Subcutaneous abdominal adipose tissue (tissue), 5 donors: ENCODE measurements around the gene BCAS3.

Source experiments
- H3K27ac ChIP-seq: one replicate; pipeline ENCODE4 v1.7.0; 2013; ENCODE audit warnings: low read depth, mild to moderate bottlenecking, inconsistent platforms, low read length, moderate library complexity
- H3K27me3 ChIP-seq, 5 donors: one replicate each; pipeline ENCODE4 v1.7.0; 2013; ENCODE audit warnings: low read length in 5 of 5, inconsistent platforms in 1 of 5; ENCODE audit not compliant: control insufficient read depth in 5 of 5, insufficient read depth in 4 of 5
- H3K36me3 ChIP-seq, 5 donors: one replicate each; pipeline ENCODE4 v1.7.0; 2013; ENCODE audit warnings: low read length in 5 of 5; ENCODE audit not compliant: control insufficient read depth in 5 of 5, insufficient read depth in 5 of 5
- H3K4me1 ChIP-seq, 5 donors: one replicate each; pipeline ENCODE4 v1.7.0; 2013; ENCODE audit warnings: low read length in 5 of 5, mild to moderate bottlenecking in 3 of 5, moderate library complexity in 1 of 5; ENCODE audit not compliant: control insufficient read depth in 5 of 5, insufficient read depth in 5 of 5
- H3K4me3 ChIP-seq, 5 donors: one replicate each; pipeline ENCODE4 v1.7.0; 2013; ENCODE audit warnings: low read length in 5 of 5, low read depth in 1 of 5
- H3K9ac ChIP-seq, 5 donors: one replicate each; pipeline ENCODE4 v1.7.0; 2013; ENCODE audit warnings: low read length in 5 of 5, mild to moderate bottlenecking in 4 of 5, moderate library complexity in 3 of 5
- H3K9me3 ChIP-seq, 5 donors: one replicate each; pipeline ENCODE4 v1.7.0; 2013; ENCODE audit warnings: low read length in 5 of 5; ENCODE audit not compliant: control insufficient read depth in 5 of 5
- donor health status: healthy.
- donor health status: healthy.
- donor health status: healthy.
- donor health status: healthy.
- donor health status: healthy.

Gene BCAS3

DNA sequence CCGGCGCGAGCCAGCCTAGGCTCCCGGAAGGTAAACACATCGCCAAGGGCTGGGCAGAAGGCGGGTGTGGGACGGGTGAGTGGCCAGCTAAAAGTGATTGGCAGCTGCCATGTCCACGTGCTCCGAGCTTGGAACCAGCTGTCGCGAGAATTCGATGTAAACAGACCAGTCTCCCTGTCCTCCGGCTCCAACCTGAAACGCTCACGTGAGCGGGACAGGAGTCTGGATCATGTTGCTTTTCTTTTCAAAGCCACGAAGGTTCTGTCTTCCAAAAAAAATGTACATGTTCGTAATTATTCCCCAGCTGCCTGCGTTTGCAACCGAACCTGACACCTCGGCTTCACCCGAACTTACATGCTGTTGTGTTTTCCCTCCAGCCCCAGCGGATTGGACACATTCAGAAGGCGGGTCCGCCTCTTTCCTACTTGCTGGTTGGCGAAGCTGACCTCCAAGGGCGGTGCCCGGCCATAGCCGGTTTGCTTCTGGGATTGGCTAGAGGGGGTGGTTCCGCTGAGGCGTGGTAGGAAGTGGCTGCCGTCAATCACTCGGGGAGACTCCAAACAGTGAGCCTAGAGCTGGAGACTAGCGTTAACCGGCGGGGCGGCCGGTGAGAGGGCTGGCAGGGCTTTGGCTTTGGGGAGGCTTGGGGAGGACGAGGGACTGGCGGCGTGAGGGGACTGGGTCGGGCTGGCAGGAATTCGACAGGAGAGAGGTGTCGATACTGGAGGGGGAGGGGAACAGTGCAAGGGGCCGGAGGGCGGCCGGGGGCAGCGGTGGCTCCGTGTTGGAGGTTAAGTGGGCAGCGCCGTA is at the start of gene BCAS3:
TSS of gene BCAS3 (plus strand) at position 544 of the 810 bp plus-strand sequence.
- Histone ChIP-seq H3K27me3 (no peaks in the 10 kb centered on the region), H3K9me3 (peaks cover 0 to 4% (median 0%) of the 10 kb centered on the region in 5 donors), H3K9ac (peak within 1 kb of the TSS; percentile 48 to 95 (median 91)), H3K27ac (peak within 1 kb of the TSS; percentile 86), H3K4me3 (peak within 1 kb of the TSS; percentile 87 to 99 (median 97)), H3K36me3 (peaks cover 0 to 6% (median 0%) of the 10 kb centered on the region in 5 donors), H3K4me1 (peaks cover 2 to 19% (median 15%) of the 10 kb centered on the region in 5 donors)

DNA sequence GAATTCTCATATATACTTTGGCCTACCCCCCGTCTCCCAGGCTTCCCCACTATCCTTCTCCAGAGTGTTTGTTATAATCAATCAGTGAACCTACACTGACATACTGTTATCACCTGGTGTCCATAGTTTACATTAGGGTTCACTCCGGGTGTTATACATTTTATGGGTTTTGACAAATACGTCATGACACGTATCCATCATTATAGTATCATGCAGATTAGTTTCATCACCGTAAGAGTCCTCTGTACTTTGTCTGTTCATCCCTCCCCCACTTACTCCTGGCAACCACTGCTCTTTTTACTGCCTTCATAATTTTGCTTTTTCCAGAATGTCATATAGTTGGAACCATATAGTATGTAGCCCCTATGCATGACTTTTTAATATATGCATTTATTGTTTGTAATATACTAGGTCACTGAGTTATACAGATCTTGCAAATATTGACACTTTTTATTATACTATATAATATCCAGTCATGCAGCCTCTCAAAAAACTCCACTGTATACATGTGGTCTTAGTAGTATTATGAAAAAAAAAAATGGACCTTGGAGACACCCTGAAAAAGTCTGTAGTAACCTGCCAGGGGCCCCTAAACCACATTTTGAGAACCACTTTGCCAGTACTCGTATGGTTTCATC is 49.3 kb upstream of the BCAS3 start:
- Histone ChIP-seq H3K9ac (no peak overlapping the region), H3K4me3 (no peak overlapping the region), H3K36me3 (peaks cover 4 to 10% (median 6%) of the 10 kb centered on the region in 5 donors), H3K9me3 (no peaks in the 10 kb centered on the region), H3K27ac (no peak overlapping the region), H3K4me1 (peaks cover 0 to 7% (median 3%) of the 10 kb centered on the region in 5 donors), H3K27me3 (no peaks in the 10 kb centered on the region)

DNA sequence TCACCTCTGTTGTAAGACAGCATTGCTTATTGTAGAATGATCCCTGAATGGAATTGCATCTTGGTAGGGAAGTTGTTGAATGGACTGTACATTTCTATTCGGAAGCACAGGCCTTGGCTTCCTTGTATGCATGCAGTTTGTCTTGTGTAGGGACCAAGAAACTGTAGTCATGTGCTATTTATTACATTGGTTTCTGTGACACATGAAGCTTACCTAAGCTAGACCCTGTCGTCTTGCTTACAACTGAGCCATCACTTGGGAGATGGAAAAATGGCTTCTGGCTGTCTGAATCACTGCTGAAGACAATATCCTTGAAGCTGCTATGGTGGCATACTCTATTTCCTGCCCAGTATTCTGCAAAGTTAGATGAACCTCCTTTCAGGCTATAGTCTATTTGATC is 48.5 kb upstream of the BCAS3 start:
- H3K36me3 ChIP-seq: peaks cover 0 to 15% (median 9%) of the 10 kb centered on the region in 5 donors
- no peaks in the 10 kb centered on the region for H3K9me3 ChIP-seq
- H3K27me3 ChIP-seq: no peaks in the 10 kb centered on the region
- peaks cover 0 to 7% (median 3%) of the 10 kb centered on the region in 5 donors for H3K4me1 ChIP-seq
- H3K27ac ChIP-seq: no peak overlapping the region
- H3K4me3 ChIP-seq: no peak overlapping the region
- H3K9ac ChIP-seq: no peak overlapping the region

DNA sequence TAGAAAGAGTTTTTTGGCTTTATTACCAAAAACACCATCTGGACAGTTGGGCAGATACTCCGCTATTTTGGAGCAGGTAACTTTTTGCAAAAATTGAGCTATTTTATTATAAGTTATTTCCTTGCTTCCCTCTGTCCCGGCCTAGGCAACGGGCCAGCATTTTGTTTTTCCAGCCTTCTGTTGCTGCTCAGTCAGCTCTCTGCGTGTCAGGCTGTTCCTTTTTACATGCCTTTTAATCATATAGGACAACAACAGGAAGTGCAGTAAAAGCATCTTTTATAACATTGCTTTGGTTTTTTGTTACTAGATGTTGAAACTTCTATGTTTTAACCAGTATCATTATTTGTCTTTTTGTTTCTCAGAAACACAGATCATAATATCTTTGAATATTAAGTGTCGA is 47.3 kb upstream of the BCAS3 start:
- Histone ChIP-seq H3K36me3 (peaks cover 0 to 24% (median 15%) of the 10 kb centered on the region in 5 donors), H3K4me3 (no peak overlapping the region), H3K9ac (no peak overlapping the region), H3K9me3 (no peaks in the 10 kb centered on the region), H3K4me1 (peaks cover 0 to 7% (median 3%) of the 10 kb centered on the region in 5 donors), H3K27me3 (no peaks in the 10 kb centered on the region), H3K27ac (no peak overlapping the region)

DNA sequence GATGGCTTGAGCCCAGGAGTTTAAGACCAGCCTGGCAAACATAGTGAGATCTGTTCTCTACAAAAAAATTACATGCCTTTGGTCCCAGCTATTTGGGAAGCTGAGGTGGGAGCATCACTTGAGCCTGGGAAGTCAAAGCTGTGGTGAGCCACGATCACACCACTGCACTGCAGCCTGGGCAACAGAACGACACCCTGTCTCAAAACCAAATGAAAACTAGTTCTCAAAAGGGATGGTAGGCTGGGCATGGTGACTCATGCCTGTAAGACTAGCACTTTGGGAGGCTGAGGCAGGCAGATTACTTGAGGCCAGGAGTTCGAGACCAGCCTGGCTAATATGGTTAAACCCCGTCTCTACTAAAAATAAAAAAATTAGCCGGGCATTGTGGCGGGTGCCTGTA is 46.5 kb upstream of the BCAS3 start:
- peaks cover 2 to 32% (median 23%) of the 10 kb centered on the region in 5 donors for H3K36me3 ChIP-seq
- no peak overlapping the region for H3K27ac ChIP-seq
- peaks cover 0 to 7% (median 4%) of the 10 kb centered on the region in 5 donors for H3K4me1 ChIP-seq
- no peaks in the 10 kb centered on the region for H3K27me3 ChIP-seq
- no peak overlapping the region for H3K4me3 ChIP-seq
- H3K9me3 ChIP-seq: no peaks in the 10 kb centered on the region
- H3K9ac ChIP-seq: no peak overlapping the region

DNA sequence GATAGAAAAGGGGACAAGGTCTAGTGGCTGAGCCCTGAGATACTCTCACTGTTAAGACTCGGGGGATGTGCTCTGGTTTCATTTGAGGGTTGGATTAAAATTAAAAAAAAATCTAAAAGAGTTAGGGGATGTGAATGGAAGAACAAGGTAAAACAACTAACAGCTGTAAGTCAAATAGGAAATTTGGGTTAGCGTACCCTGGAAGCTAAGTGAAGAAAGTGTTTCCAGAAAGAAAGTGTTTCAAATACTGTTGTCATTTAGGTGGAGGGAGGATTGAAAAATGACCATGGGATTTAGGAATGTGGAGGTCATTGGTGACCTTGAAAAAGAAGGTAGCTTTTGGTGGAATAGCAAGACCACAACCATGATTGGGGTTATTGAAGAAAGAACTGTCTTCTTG is 40.0 kb upstream of the BCAS3 start:
- Histone ChIP-seq H3K9ac (no peak overlapping the region), H3K4me1 (peaks cover 0 to 11% (median 0%) of the 10 kb centered on the region in 5 donors), H3K4me3 (no peak overlapping the region), H3K36me3 (peaks cover 9 to 44% (median 33%) of the 10 kb centered on the region in 5 donors), H3K9me3 (no peaks in the 10 kb centered on the region), H3K27ac (no peak overlapping the region), H3K27me3 (no peaks in the 10 kb centered on the region)

DNA sequence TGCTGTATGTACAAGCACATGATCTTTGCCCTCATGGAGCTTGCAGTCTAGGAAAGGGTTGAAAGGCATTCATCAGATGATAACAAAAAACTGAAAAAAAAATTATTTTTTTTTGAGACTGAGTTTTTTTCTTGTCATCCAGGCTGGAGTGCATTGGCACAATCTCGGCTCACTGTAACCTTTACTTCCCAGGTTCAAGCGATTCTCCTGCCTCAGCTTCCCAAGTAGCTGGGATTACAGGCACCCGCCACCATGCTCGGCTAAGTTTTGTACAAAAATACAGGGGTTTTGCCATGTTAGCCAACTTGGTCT is 38.7 kb upstream of the BCAS3 start:
- no peak overlapping the region for H3K27ac ChIP-seq
- no peak overlapping the region for H3K9ac ChIP-seq
- H3K9me3 ChIP-seq: no peaks in the 10 kb centered on the region
- peaks cover 0 to 11% (median 0%) of the 10 kb centered on the region in 5 donors for H3K4me1 ChIP-seq
- H3K4me3 ChIP-seq: no peak overlapping the region
- H3K27me3 ChIP-seq: no peaks in the 10 kb centered on the region
- peaks cover 9 to 41% (median 28%) of the 10 kb centered on the region in 5 donors for H3K36me3 ChIP-seq

DNA sequence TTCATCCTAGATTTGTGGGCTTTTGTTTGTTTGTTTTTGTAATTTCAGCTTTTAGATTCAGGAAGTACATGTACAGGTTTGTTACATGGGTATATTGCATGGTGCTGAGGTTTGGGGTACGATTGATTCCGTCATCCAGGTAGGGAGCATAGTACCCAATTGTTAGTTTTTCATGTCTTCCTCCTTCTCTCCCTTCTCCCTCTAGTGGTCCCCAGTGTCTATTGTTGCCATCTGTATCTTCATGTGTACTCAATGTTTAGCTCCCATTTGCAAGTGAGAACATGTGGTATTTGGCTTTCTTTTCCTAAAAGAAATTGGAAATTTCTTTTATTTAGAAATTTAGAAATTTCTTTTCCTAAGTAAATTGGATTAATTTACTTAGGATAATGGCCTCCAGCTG is 37.1 kb upstream of the BCAS3 start:
- Histone ChIP-seq H3K9ac (no peak overlapping the region), H3K4me1 (peaks cover 0 to 10% (median 0%) of the 10 kb centered on the region in 5 donors), H3K4me3 (no peak overlapping the region), H3K36me3 (peaks cover 9 to 26% (median 18%) of the 10 kb centered on the region in 5 donors), H3K27me3 (no peaks in the 10 kb centered on the region), H3K9me3 (no peaks in the 10 kb centered on the region), H3K27ac (no peak overlapping the region)

DNA sequence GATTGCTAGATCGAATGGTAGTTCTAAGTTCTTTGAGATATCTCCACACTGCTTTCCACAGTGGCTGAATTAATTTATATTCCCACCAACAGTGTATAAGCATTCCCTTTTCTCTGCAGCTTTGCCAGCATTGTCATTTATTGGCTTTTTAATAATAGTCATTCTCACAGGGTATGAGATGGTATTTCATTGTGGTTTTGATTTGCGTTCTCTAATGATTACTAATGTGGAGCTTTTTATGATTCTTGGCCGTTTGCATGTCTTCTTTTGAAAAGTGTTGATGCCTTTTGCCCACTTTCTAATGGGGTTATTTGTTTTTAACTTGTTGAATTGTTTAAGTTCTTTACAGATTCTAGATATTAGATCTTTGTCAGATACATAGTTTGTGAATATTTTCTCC is 36.5 kb upstream of the BCAS3 start:
- Histone ChIP-seq H3K9me3 (no peaks in the 10 kb centered on the region), H3K4me3 (no peak overlapping the region), H3K36me3 (peaks cover 8 to 20% (median 12%) of the 10 kb centered on the region in 5 donors), H3K27ac (no peak overlapping the region), H3K4me1 (peaks cover 0 to 6% (median 0%) of the 10 kb centered on the region in 5 donors), H3K9ac (peak overlapping the region in 1 of 5 donors; percentile 17), H3K27me3 (no peaks in the 10 kb centered on the region)

DNA sequence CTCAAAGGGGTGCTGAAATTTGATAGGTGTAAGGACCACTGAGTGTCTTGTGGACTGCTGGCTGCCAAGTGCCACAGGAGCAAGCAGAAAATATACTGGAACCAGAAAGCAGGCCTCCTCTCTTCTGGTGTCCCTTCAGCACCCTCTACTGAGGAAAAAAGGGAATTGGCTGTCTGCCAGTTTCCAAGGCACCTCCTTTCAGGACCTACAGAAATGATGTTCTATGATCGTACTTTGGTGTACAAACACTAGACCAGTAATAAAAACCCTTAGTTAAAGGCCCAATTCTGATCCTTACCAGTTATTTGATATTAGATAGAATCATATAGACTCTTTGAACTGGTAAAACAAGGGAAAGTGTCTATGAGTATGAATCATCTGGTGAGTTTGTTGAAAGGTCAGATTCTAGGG is 35.8 kb upstream of the BCAS3 start:
- Histone ChIP-seq H3K9me3 (no peaks in the 10 kb centered on the region), H3K9ac (peak overlapping the region in 1 of 5 donors; percentile 17), H3K4me3 (no peak overlapping the region), H3K27ac (no peak overlapping the region), H3K36me3 (peaks cover 5 to 13% (median 6%) of the 10 kb centered on the region in 5 donors), H3K27me3 (no peaks in the 10 kb centered on the region), H3K4me1 (peaks cover 0 to 6% (median 0%) of the 10 kb centered on the region in 5 donors)
